BJ (cell line): ENCODE results near the gene XRCC3. TPM values are rescaled to one million over a fixed set of nuclear protein-coding genes. Genes with fewer than 3 reads are reported as not detected.

Experiments used
- CTCF ChIA-PET: fragments of 350-600 bp; formaldehyde crosslinking; extraction: SDS; loops from one replicate; lab custom pipeline; 2021; ENCODE audit warnings: antibody characterized with exemption, inconsistent platforms; lab: Yijun Ruan, JAX
- POLR2A ChIA-PET: fragments of 300-600 bp; sonication (Branson Sonifier 250); formaldehyde crosslinking; extraction: SDS; loops from one replicate; lab custom pipeline; 2021; ENCODE audit warnings: antibody characterized with exemption; lab: Charles Lee
- DNase-seq: peaks from one replicate; pipeline ENCODE4 v3.0.0-alpha.2; 2011; ENCODE audit warnings: low read depth
- H3K27me3 ChIP-seq: 2 replicates; pipeline ENCODE4 v1.6.0; 2011; ENCODE audit warnings: low read length; ENCODE audit not compliant: control insufficient read depth, insufficient read depth
- H3K36me3 ChIP-seq: 2 replicates; pipeline ENCODE4 v1.5.1; 2011; ENCODE audit warnings: low read length; ENCODE audit not compliant: control insufficient read depth, insufficient read depth
- H3K4me3 ChIP-seq: 2 replicates; pipeline ENCODE4 v1.5.1; 2011; ENCODE audit warnings: low read depth, mild to moderate bottlenecking, control low read depth, low read length
- polyA plus RNA-seq: library from polyadenylated mRNA; depleted of rRNA; stranded (reverse); fragments of >200 nt; gene quantifications from 2 replicates; pipeline ENCODE4 v1.2.3, GENCODE V29; 2011
- TF ChIP-seq, protein P1 (sequence below): IDR thresholded peaks from 2 replicates; pipeline ENCODE4 v1.5.1; 2011; ENCODE audit warnings: low read depth, mild to moderate bottlenecking, control low read depth, inconsistent platforms, low read length, moderate library complexity; ENCODE audit not compliant: insufficient read depth

Gene XRCC3
- polyA plus RNA-seq, 1 experiment, result 4.2 TPM

- H3K36me3 ChIP-seq, result peaks cover 26% of the 10 kb centered on the region
- DNase-seq, result no peak
- no peaks in the 10 kb centered on the region for H3K27me3 ChIP-seq
- TF ChIP-seq, protein P1, sequence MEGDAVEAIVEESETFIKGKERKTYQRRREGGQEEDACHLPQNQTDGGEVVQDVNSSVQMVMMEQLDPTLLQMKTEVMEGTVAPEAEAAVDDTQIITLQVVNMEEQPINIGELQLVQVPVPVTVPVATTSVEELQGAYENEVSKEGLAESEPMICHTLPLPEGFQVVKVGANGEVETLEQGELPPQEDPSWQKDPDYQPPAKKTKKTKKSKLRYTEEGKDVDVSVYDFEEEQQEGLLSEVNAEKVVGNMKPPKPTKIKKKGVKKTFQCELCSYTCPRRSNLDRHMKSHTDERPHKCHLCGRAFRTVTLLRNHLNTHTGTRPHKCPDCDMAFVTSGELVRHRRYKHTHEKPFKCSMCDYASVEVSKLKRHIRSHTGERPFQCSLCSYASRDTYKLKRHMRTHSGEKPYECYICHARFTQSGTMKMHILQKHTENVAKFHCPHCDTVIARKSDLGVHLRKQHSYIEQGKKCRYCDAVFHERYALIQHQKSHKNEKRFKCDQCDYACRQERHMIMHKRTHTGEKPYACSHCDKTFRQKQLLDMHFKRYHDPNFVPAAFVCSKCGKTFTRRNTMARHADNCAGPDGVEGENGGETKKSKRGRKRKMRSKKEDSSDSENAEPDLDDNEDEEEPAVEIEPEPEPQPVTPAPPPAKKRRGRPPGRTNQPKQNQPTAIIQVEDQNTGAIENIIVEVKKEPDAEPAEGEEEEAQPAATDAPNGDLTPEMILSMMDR, result no peak
- POLR2A ChIA-PET, result no interaction called here
- no peak overlapping the region for H3K4me3 ChIP-seq
- CTCF ChIA-PET, result interaction anchor here (1.2 kb wide), 2 partner anchors 8 to 22 kb away, joined by 3 read pairs; no protein-coding TSS in a partner anchor
These were observed 26.8 kb downstream of the XRCC3 start for GRCh38 chr14:103688441-103688840.

DNA sequence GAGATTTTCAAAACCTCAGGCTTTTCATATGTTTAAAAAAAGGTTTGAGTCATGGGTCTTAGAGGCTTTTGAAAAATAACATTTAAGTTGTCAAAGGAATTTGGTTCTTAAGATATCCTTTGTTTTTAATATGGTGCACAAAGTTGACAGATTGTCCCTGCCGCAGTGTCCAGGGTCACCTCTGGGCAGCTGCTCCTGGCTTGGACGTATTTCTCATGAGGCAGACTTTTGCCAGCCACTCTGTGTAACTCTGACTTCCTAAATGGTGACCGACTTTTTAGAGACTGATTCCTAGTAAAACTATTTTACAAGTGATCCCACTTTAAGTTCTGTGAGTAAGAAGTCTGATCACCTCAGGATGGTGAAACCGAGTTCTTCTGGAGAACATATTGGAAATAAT is 27.5 kb downstream of the XRCC3 start:
- ChIA-PET CTCF (interaction anchor here (0.8 to 1.2 kb wide), 2 partner anchors 8 to 22 kb away, joined by 3 read pairs; no protein-coding TSS in a partner anchor), POLR2A (no interaction called here)
- H3K36me3 ChIP-seq, result peaks cover 28% of the 10 kb centered on the region
- no peak for DNase-seq
- H3K27me3 ChIP-seq, result no peaks in the 10 kb centered on the region
- TF ChIP-seq, protein P1, result no peak
- no peak overlapping the region for H3K4me3 ChIP-seq

DNA sequence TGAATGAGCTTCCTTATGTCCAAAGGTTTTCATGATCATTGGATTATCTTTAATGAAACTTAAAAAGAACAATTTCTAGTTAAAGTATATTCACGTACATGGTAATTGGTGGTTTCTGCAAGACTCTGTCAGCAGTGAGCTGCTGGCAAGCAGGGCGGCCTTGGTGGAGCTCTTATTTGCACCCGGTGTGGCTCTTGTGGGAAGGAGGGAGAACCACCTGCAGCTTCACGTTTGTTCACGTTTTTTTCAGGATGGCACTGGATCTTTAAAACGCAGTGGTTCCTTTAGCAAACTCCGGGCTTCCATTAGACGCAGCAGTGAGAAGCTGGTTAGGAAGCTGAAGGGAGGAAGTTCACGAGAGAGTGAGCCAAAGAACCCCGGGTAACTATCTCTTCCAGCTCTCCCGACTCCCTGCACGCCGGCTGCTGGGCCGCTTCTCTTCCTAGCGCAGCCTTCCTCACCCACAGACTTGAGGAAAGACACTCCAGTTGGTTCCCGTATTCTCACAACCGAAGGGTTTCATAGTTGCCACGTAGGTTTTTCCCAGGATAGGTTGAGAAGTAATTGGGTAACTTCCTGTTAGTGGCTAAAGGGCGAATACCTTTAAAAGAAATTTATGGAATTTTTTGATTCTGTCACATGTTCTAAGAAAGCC is 28.3 kb downstream of the XRCC3 start:
- ChIA-PET CTCF (interaction anchor here (0.6 to 0.8 kb wide), 2 partner anchors 9 to 142 kb away, joined by 3 to 5 read pairs; no protein-coding TSS in a partner anchor), POLR2A (no interaction called here)
- no peaks in the 10 kb centered on the region for H3K27me3 ChIP-seq
- TF ChIP-seq, protein P1, result no peak
- peaks cover 29% of the 10 kb centered on the region for H3K36me3 ChIP-seq
- DNase-seq, result no peak
- no peak overlapping the region for H3K4me3 ChIP-seq

- H3K4me3 ChIP-seq, result no peak overlapping the region
- no peaks in the 10 kb centered on the region for H3K27me3 ChIP-seq
- DNase-seq, result no peak
- ChIA-PET POLR2A (no interaction called here), CTCF (no interaction called here)
- TF ChIP-seq, protein P1, result no peak
- peaks cover 35% of the 10 kb centered on the region for H3K36me3 ChIP-seq
These were observed 29.7 kb downstream of the XRCC3 start for GRCh38 chr14:103685276-103686211.

GRCh38 chr14:103684871-103685270 is 30.4 kb downstream of the XRCC3 start:
- CTCF ChIA-PET, result no interaction called here
- DNase-seq, result no peak
- Histone ChIP-seq H3K4me3 (no peak overlapping the region), H3K27me3 (no peaks in the 10 kb centered on the region), H3K36me3 (peaks cover 37% of the 10 kb centered on the region)
- TF ChIP-seq, protein P1, result no peak
- POLR2A ChIA-PET, result no interaction called here
